Measurements from ENCODE around the gene RPL21.

RPL21 gene

GRCh38 chr13:27229642-27230041, 21.7 kb upstream of the RPL21 start:
- Histone ChIP-seq H4K20me1 (ENCODE audit: low read depth, low read length) (no peaks in the 10 kb centered on the region), H3K4me3 (ENCODE audit: insufficient read depth, low read length, poor library complexity, severe bottlenecking) (peak overlapping the region; percentile 24), H3K9me3 (ENCODE audit: insufficient read depth, low read length) (peaks cover 12% of the 10 kb centered on the region; the same call in 1 of the 2 replicates), H3K9ac (ENCODE audit: low read length) (peak overlapping the region; percentile 49), H3K9me2 (replicated peaks; ENCODE audit: insufficient read depth, low read length) (no peaks in the 10 kb centered on the region), H2AFZ (ENCODE audit: low read depth, low read length, severe bottlenecking) (no peak overlapping the region), H3F3A (ENCODE audit: insufficient read depth) (peaks cover 61% of the 10 kb centered on the region), H3K79me2 (ENCODE audit: insufficient read depth, low read length) (no peaks in the 10 kb centered on the region), H3K27ac (ENCODE audit: low read depth, low read length) (peak overlapping the region; percentile 97), H3K36me3 (ENCODE audit: low read length) (no peaks in the 10 kb centered on the region), H3K27me3 (ENCODE audit: low read length) (no peaks in the 10 kb centered on the region), H3K4me2 (ENCODE audit: low read depth, low read length, poor library complexity, severe bottlenecking) (peak overlapping the region; percentile 66)
- TF ChIP-seq CTCF (IDR thresholded peaks at IDR 0.05; ENCODE audit: insufficient read depth, low read length, poor library complexity, severe bottlenecking) (no peak), EZH2phosphoT487 (conservative IDR thresholded peaks at IDR 0.05; ENCODE audit: low read length) (no peak)

GRCh38 chr13:27233964-27234363, 17.4 kb upstream of the RPL21 start:
- H3F3A ChIP-seq (ENCODE audit: insufficient read depth): peaks cover 23% of the 10 kb centered on the region
- no peaks in the 10 kb centered on the region for H3K9me2 ChIP-seq (replicated peaks; ENCODE audit: insufficient read depth, low read length)
- no peaks in the 10 kb centered on the region for H3K27me3 ChIP-seq (ENCODE audit: low read length)
- no peak overlapping the region for H3K27ac ChIP-seq (ENCODE audit: low read depth, low read length)
- H2AFZ ChIP-seq (ENCODE audit: low read depth, low read length, severe bottlenecking): no peak overlapping the region
- H3K9ac ChIP-seq (ENCODE audit: low read length): no peak overlapping the region
- H4K20me1 ChIP-seq (ENCODE audit: low read depth, low read length): no peaks in the 10 kb centered on the region
- no peaks in the 10 kb centered on the region for H3K79me2 ChIP-seq (ENCODE audit: insufficient read depth, low read length)
- peaks cover 3% of the 10 kb centered on the region; the same call in 1 of the 2 replicates for H3K9me3 ChIP-seq (ENCODE audit: insufficient read depth, low read length)
- no peaks in the 10 kb centered on the region for H3K36me3 ChIP-seq (ENCODE audit: low read length)
- no peak overlapping the region for H3K4me2 ChIP-seq (ENCODE audit: low read depth, low read length, poor library complexity, severe bottlenecking)
- TF ChIP-seq CTCF (IDR thresholded peaks at IDR 0.05; ENCODE audit: insufficient read depth, low read length, poor library complexity, severe bottlenecking) (no peak), EZH2phosphoT487 (conservative IDR thresholded peaks at IDR 0.05; ENCODE audit: low read length) (no peak)
- H3K4me3 ChIP-seq (ENCODE audit: insufficient read depth, low read length, poor library complexity, severe bottlenecking): no peak overlapping the region

GRCh38 chr13:27236478-27236877, 14.9 kb upstream of the RPL21 start:
- no peak for TF ChIP-seq EZH2phosphoT487 (conservative IDR thresholded peaks at IDR 0.05; ENCODE audit: low read length)
- no peak for TF ChIP-seq CTCF (IDR thresholded peaks at IDR 0.05; ENCODE audit: insufficient read depth, low read length, poor library complexity, severe bottlenecking)
- no peak overlapping the region for H3K4me3 ChIP-seq (ENCODE audit: insufficient read depth, low read length, poor library complexity, severe bottlenecking)
- H3K9ac ChIP-seq (ENCODE audit: low read length): no peak overlapping the region
- no peak overlapping the region for H3K27ac ChIP-seq (ENCODE audit: low read depth, low read length)
- H3K9me3 ChIP-seq (ENCODE audit: insufficient read depth, low read length): no peaks in the 10 kb centered on the region; the same call in 1 of the 2 replicates
- no peak overlapping the region for H3K4me2 ChIP-seq (ENCODE audit: low read depth, low read length, poor library complexity, severe bottlenecking)
- H3K79me2 ChIP-seq (ENCODE audit: insufficient read depth, low read length): no peaks in the 10 kb centered on the region
- no peaks in the 10 kb centered on the region for H3K9me2 ChIP-seq (replicated peaks; ENCODE audit: insufficient read depth, low read length)
- H2AFZ ChIP-seq (ENCODE audit: low read depth, low read length, severe bottlenecking): no peak overlapping the region
- peaks cover 5% of the 10 kb centered on the region; the same call in 1 of the 2 replicates for H3F3A ChIP-seq (ENCODE audit: insufficient read depth)
- no peaks in the 10 kb centered on the region for H3K27me3 ChIP-seq (ENCODE audit: low read length)
- no peaks in the 10 kb centered on the region for H3K36me3 ChIP-seq (ENCODE audit: low read length)
- H4K20me1 ChIP-seq (ENCODE audit: low read depth, low read length): no peaks in the 10 kb centered on the region

All from SU-DHL-6 (cell line).